ENCODE measurements around the gene ECSIT. TPM values are rescaled to one million over a fixed set of nuclear protein-coding genes. Genes with fewer than 3 reads are reported as not detected.

ECSIT gene
- total RNA-seq, 2 experiments from 2014 or later: 27.2 to 27.4 TPM

GRCh38 chr19:11535792-11536595 is 7.1 kb upstream of the ECSIT start:
- Histone ChIP-seq H3K4me3 (ENCODE audit: low read length) (peak overlapping the region; percentile 24), H3K36me3 (ENCODE audit: insufficient read depth, low read length) (no peaks in the 10 kb centered on the region), H3K27me3 (ENCODE audit: control insufficient read depth in 1 of 2, insufficient read depth in 2 of 2, low read length in 2 of 2) (peaks cover 17 to 18% of the 10 kb centered on the region in 2 experiments), H3K27ac (ENCODE audit: low read depth in 1 of 2, low read length in 2 of 2) (no peak overlapping the region), H3K9me3 (ENCODE audit: control insufficient read depth in 1 of 2, insufficient read depth in 1 of 2, low read length in 2 of 2) (peaks cover 0 to 6% of the 10 kb centered on the region in 2 experiments), H3K4me1 (ENCODE audit: insufficient read depth, low read length) (peaks cover 21% of the 10 kb centered on the region)
- peaks cover 12% of the 10 kb centered on the region for H3K4me1 Mint-ChIP-seq (ENCODE audit: low read depth)
- peak; percentile 84 for ATAC-seq (ENCODE audit: poor library complexity)
- H3K27me3 Mint-ChIP-seq: peaks cover 20% of the 10 kb centered on the region
- no peaks in the 10 kb centered on the region for H3K36me3 Mint-ChIP-seq (ENCODE audit: low read depth)
- peak; percentile 87 for TF ChIP-seq CTCF (IDR thresholded peaks at IDR 0.05)
- peak overlapping the region; percentile 48 for H3K27ac Mint-ChIP-seq
- POLR2A ChIA-PET: interaction anchor here (1.1 to 1.4 kb wide), 2 partner anchors 16 to 23 kb away, joined by 3 to 8 read pairs; partner anchors contain the start of gene ELOF1
- CTCF ChIA-PET: interaction anchor here (0.7 to 1.3 kb wide), 4 partner anchors 8 to 500 kb away, joined by 3 to 5 read pairs (median 4); partner anchors contain the start of gene ELOF1
- H3K9me3 Mint-ChIP-seq: no peaks in the 10 kb centered on the region
- H3K4me3 Mint-ChIP-seq: peak overlapping the region; percentile 71
- peak; percentile 59 to 92 (median 79) for DNase-seq
- intact Hi-C loops (cut with DNase I, micrococcal nuclease): loop anchor here (1.0 kb wide), 2 partner anchors 21 to 51 kb away; no protein-coding TSS in a partner anchor

GRCh38 chr19:11534948-11535347 is 6.0 kb upstream of the ECSIT start:
- DNase-seq (no peak), ATAC-seq (ENCODE audit: poor library complexity) (no peak)
- Histone ChIP-seq H3K27me3 (ENCODE audit: control insufficient read depth in 1 of 2, insufficient read depth in 2 of 2, low read length in 2 of 2) (peaks cover 9 to 10% of the 10 kb centered on the region in 2 experiments), H3K4me1 (ENCODE audit: insufficient read depth, low read length) (peaks cover 21% of the 10 kb centered on the region), H3K9me3 (ENCODE audit: control insufficient read depth in 1 of 2, insufficient read depth in 1 of 2, low read length in 2 of 2) (peaks cover 0 to 6% of the 10 kb centered on the region in 2 experiments), H3K36me3 (ENCODE audit: insufficient read depth, low read length) (no peaks in the 10 kb centered on the region), H3K27ac (ENCODE audit: low read depth in 1 of 2, low read length in 2 of 2) (no peak overlapping the region), H3K4me3 (ENCODE audit: low read length) (no peak overlapping the region)
- Mint-ChIP-seq H3K27me3 (peaks cover 14% of the 10 kb centered on the region), H3K4me1 (ENCODE audit: low read depth) (peaks cover 12% of the 10 kb centered on the region), H3K4me3 (no peak overlapping the region), H3K36me3 (ENCODE audit: low read depth) (no peaks in the 10 kb centered on the region), H3K27ac (no peak overlapping the region), H3K9me3 (no peaks in the 10 kb centered on the region)
- POLR2A ChIA-PET: interaction anchor here (1.1 kb wide), 1 partner anchor 17 kb away, joined by 3 read pairs; no protein-coding TSS in a partner anchor
- CTCF ChIA-PET: interaction anchor here (1.0 kb wide), 1 partner anchor 26 kb away, joined by 3 read pairs; no protein-coding TSS in a partner anchor
- TF ChIP-seq CTCF (IDR thresholded peaks at IDR 0.05): no peak
- intact Hi-C loops (cut with DNase I, micrococcal nuclease): no loop called here

- ATAC-seq (ENCODE audit: poor library complexity) (no peak), DNase-seq (no peak)
- intact Hi-C loops (cut with DNase I, micrococcal nuclease): no loop called here
- H3K27ac Mint-ChIP-seq: no peak overlapping the region
- Histone ChIP-seq H3K27me3 (ENCODE audit: control insufficient read depth in 1 of 2, insufficient read depth in 2 of 2, low read length in 2 of 2) (peaks cover 6 to 8% of the 10 kb centered on the region in 2 experiments), H3K4me1 (ENCODE audit: insufficient read depth, low read length) (peaks cover 19% of the 10 kb centered on the region), H3K36me3 (ENCODE audit: insufficient read depth, low read length) (no peaks in the 10 kb centered on the region), H3K9me3 (ENCODE audit: control insufficient read depth in 1 of 2, insufficient read depth in 1 of 2, low read length in 2 of 2) (peaks cover 0 to 6% of the 10 kb centered on the region in 2 experiments), H3K27ac (ENCODE audit: low read depth in 1 of 2, low read length in 2 of 2) (no peak overlapping the region), H3K4me3 (ENCODE audit: low read length) (no peak overlapping the region)
- no peak overlapping the region for H3K4me3 Mint-ChIP-seq
- no peaks in the 10 kb centered on the region for H3K9me3 Mint-ChIP-seq
- CTCF ChIA-PET: interaction anchor here (1.0 kb wide), 1 partner anchor 26 kb away, joined by 3 read pairs; no protein-coding TSS in a partner anchor
- POLR2A ChIA-PET: no interaction called here
- peaks cover 14% of the 10 kb centered on the region for H3K27me3 Mint-ChIP-seq
- no peak for TF ChIP-seq CTCF (IDR thresholded peaks at IDR 0.05)
- H3K36me3 Mint-ChIP-seq (ENCODE audit: low read depth): no peaks in the 10 kb centered on the region
- H3K4me1 Mint-ChIP-seq (ENCODE audit: low read depth): peaks cover 12% of the 10 kb centered on the region
Observed at GRCh38 chr19:11534538-11534937, 5.6 kb upstream of the ECSIT start.
